Neural cell (in vitro differentiated cells): ENCODE results near the gene ACTN2. TPM values are rescaled to one million over a fixed set of nuclear protein-coding genes. Genes with fewer than 3 reads are reported as not detected.

ENCODE experiments used
- H2AFZ ChIP-seq: fragments of 200-600, 300-800 bp; sonication (generic), shearing (Covaris generic); 2 replicates; pipeline ENCODE4 v1.6.0; 2014; ENCODE audit warnings: low read depth, mild to moderate bottlenecking, antibody characterized with exemption, low read length, moderate library complexity
- H3F3A ChIP-seq: fragments of 200-600 bp; shearing (Covaris generic); 2 replicates; pipeline ENCODE4 v1.6.1; 2016; ENCODE audit warnings: mild to moderate bottlenecking, moderate library complexity, mixed read lengths, antibody characterized with exemption, low read length; ENCODE audit not compliant: insufficient read depth, poor library complexity, severe bottlenecking
- H3K27ac ChIP-seq: fragments of 200-600, 300-800 bp; sonication (generic), shearing (Covaris generic); 2 replicates; pipeline ENCODE4 v1.5.1; 2014; ENCODE audit warnings: mild to moderate bottlenecking, low read length, moderate library complexity
- H3K27me3 ChIP-seq: fragments of 300-800, 200-600 bp; sonication (generic), shearing (Covaris generic); 2 replicates; pipeline ENCODE4 v1.6.0; 2014; ENCODE audit warnings: mild to moderate bottlenecking, low read depth, low read length, moderate library complexity; ENCODE audit not compliant: insufficient read depth
- H3K36me3 ChIP-seq: fragments of 300-800, 200-600 bp; sonication (generic), shearing (Covaris generic); 2 replicates; pipeline ENCODE4 v1.5.1; 2014; ENCODE audit warnings: mild to moderate bottlenecking, antibody characterized with exemption, low read length, moderate library complexity; ENCODE audit not compliant: insufficient read depth
- H3K4me2 ChIP-seq: fragments of 300-800, 200-600 bp; sonication (generic), shearing (Covaris generic); 2 replicates; pipeline ENCODE4 v1.6.0; 2014; ENCODE audit warnings: mild to moderate bottlenecking, low read length
- H3K4me3 ChIP-seq: fragments of 300-800, 200-600 bp; sonication (generic), shearing (Covaris generic); 2 replicates; pipeline ENCODE4 v1.5.1; 2014; ENCODE audit warnings: mild to moderate bottlenecking, low read length, moderate library complexity
- H3K79me2 ChIP-seq: fragments of 200-600 bp; shearing (Covaris generic); replicated peaks from 2 replicates; pipeline ENCODE4 v1.6.0; 2014; ENCODE audit warnings: mild to moderate bottlenecking, low read length, moderate library complexity; ENCODE audit not compliant: insufficient read depth
- H3K9ac ChIP-seq: fragments of 300-800, 200-600 bp; sonication (generic), shearing (Covaris generic); 2 replicates; pipeline ENCODE4 v1.6.1; 2016; ENCODE audit warnings: mild to moderate bottlenecking, low read length, mixed read lengths
- H3K9me2 ChIP-seq: fragments of 200-600 bp; shearing (Covaris generic); 2 replicates; pipeline ENCODE4 v1.6.1; 2016; ENCODE audit warnings: mild to moderate bottlenecking, low read length, mixed read lengths; ENCODE audit not compliant: insufficient read depth
- H3K9me3 ChIP-seq: fragments of 200-600, 300-800 bp; sonication (generic), shearing (Covaris generic); 2 replicates; pipeline ENCODE4 v1.6.1; 2016; ENCODE audit warnings: mild to moderate bottlenecking, mixed run types, low read length, moderate library complexity, mixed read lengths
- H4K20me1 ChIP-seq: fragments of 200-600 bp; shearing (Covaris generic); 2 replicates; pipeline ENCODE4 v1.6.1; 2016; ENCODE audit warnings: mild to moderate bottlenecking, mixed run types; ENCODE audit not compliant: insufficient read depth
- CTCF ChIP-seq: fragments of 450-650 bp; IDR thresholded peaks from 2 replicates; pipeline ENCODE4 v1.5.1; 2014; ENCODE audit warnings: antibody characterized with exemption, mild to moderate bottlenecking, moderate library complexity; ENCODE audit not compliant: poor library complexity, severe bottlenecking
- EP300 ChIP-seq: fragments of 450-650 bp; conservative IDR thresholded peaks from 2 replicates; pipeline ENCODE4 v1.6.1; 2014; ENCODE audit warnings: antibody characterized with exemption, mild to moderate bottlenecking, moderate library complexity; ENCODE audit not compliant: poor library complexity, severe bottlenecking
- EZH2 ChIP-seq: fragments of 200-600, 300-800 bp; shearing (Covaris generic), sonication (generic); IDR thresholded peaks from 2 replicates; pipeline ENCODE4 v1.6.1; 2014; ENCODE audit warnings: antibody characterized with exemption, low read length, borderline replicate concordance, mild to moderate bottlenecking; ENCODE audit not compliant: insufficient read depth, poor library complexity, severe bottlenecking
- MXI1 ChIP-seq: fragments of 450-650 bp; conservative IDR thresholded peaks from 2 replicates; pipeline ENCODE4 v1.6.1; 2014; ENCODE audit warnings: antibody characterized with exemption, mild to moderate bottlenecking; ENCODE audit not compliant: poor library complexity, severe bottlenecking
- POLR2AphosphoS5 ChIP-seq: IDR thresholded peaks from 2 replicates; pipeline ENCODE4 v1.6.1; 2012
- RAD21 ChIP-seq: fragments of 450-650 bp; conservative IDR thresholded peaks from 2 replicates; pipeline ENCODE4 v1.6.1; 2014; ENCODE audit warnings: antibody characterized with exemption, mild to moderate bottlenecking, moderate library complexity
- REST ChIP-seq: IDR thresholded peaks from 2 replicates; pipeline ENCODE4 v1.6.1; 2012; ENCODE audit warnings: borderline replicate concordance
- SMC3 ChIP-seq: fragments of 450-650 bp; conservative IDR thresholded peaks from 2 replicates; pipeline ENCODE4 v1.6.1; 2014; ENCODE audit warnings: antibody characterized with exemption, mild to moderate bottlenecking, moderate library complexity; ENCODE audit not compliant: poor library complexity
- TAF1 ChIP-seq: IDR thresholded peaks from 2 replicates; pipeline ENCODE4 v1.6.1; 2012; ENCODE audit warnings: low read depth
- polyA plus RNA-seq: library from polyadenylated mRNA; depleted of rRNA; stranded (reverse); fragments of >200 nt; gene quantifications from 2 replicates; pipeline ENCODE4 v1.2.3, GENCODE V29; 2014

The ACTN2 gene
- polyA plus RNA-seq, 1 donor from 2014 or later: 6.1 TPM

DNA sequence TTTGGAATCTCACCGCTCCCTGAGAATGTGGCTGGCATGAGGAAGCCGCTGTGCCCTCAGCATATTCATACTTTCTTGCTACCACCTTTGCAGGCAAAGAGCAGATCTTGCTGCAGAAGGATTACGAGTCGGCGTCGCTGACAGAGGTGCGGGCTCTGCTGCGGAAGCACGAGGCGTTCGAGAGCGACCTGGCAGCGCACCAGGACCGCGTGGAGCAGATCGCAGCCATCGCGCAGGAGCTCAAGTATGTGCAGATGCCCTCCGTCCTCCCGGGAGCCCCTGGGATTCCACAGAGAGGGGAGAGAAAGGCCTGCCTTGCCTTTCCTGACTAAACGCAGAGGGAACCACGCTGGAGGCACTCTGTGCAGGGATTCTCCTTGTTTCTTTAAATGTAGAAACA lies 58.2 kb downstream of the ACTN2 start:
- Histone ChIP-seq H3K27ac (no peak overlapping the region), H2AFZ (no peak overlapping the region), H4K20me1 (no peaks in the 10 kb centered on the region), H3K4me2 (no peak overlapping the region), H3K9me2 (no peaks in the 10 kb centered on the region), H3K4me3 (no peak overlapping the region), H3F3A (no peaks in the 10 kb centered on the region), H3K27me3 (no peaks in the 10 kb centered on the region), H3K36me3 (no peaks in the 10 kb centered on the region), H3K9ac (no peak overlapping the region), H3K9me3 (no peaks in the 10 kb centered on the region), H3K79me2 (no peaks in the 10 kb centered on the region)
- TF ChIP-seq TAF1: no peak
- TF ChIP-seq REST: no peak
- TF ChIP-seq CTCF: no peak
- TF ChIP-seq EP300: no peak
- TF ChIP-seq SMC3: no peak
- TF ChIP-seq EZH2: no peak
- TF ChIP-seq MXI1: no peak
- TF ChIP-seq RAD21: no peak
- no peak for TF ChIP-seq POLR2AphosphoS5

DNA sequence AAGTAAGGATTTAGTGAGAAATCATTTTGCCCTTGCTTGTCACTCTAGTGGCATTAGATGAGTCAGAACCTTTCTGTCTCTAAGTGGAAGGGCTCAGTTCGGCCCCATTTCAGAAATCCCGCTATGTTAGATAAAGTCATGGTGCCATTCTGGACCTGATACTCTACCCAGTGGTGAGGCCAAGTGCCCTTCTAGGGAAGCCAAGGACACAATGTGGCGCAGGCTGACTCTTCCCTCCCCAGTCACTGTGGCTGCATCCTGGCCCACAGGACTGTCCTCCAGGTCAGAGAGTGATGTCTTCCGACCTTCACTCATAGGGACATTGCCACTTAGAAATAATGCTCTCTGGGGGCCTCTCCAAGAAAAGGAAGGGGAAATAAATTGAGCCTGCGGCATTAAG lies 60.5 kb downstream of the ACTN2 start:
- H3F3A ChIP-seq: no peaks in the 10 kb centered on the region
- TF ChIP-seq SMC3 (no peak), REST (no peak), TAF1 (no peak), RAD21 (no peak), POLR2AphosphoS5 (no peak), EZH2 (no peak), CTCF (no peak), MXI1 (no peak)
- no peaks in the 10 kb centered on the region for H3K27me3 ChIP-seq

More for the DNA sequence above, 60.5 kb downstream of the ACTN2 start:
- Histone ChIP-seq H3K79me2 (no peaks in the 10 kb centered on the region), H3K9me3 (no peaks in the 10 kb centered on the region), H3K4me3 (no peak overlapping the region), H3K4me2 (no peak overlapping the region), H4K20me1 (no peaks in the 10 kb centered on the region), H3K36me3 (no peaks in the 10 kb centered on the region), H3K9ac (no peak overlapping the region), H3K9me2 (no peaks in the 10 kb centered on the region), H3K27ac (no peak overlapping the region), H2AFZ (no peak overlapping the region)
